Endothelial cell of hepatic sinusoid (primary cell): ENCODE data around the gene MPO.

Source experiments
- in situ Hi-C: cut with HindIII; loops from 2 replicates; pipeline ENCODE4 v1.10.0; 2017; ENCODE audit warnings: low sequenced_read_pairs

The MPO gene

GRCh38 chr17:58267347-58268324, 13.1 kb downstream of the MPO start:
- in situ Hi-C loops = no loop called here

GRCh38 chr17:58265902-58266875, 14.5 kb downstream of the MPO start:
- in situ Hi-C loops = no loop called here

GRCh38 chr17:58265271-58265670, 15.5 kb downstream of the MPO start:
- in situ Hi-C loops = no loop called here

GRCh38 chr17:58264407-58265103, 16.2 kb downstream of the MPO start:
- in situ Hi-C loops = no loop called here

GRCh38 chr17:58263773-58264172, 17.0 kb downstream of the MPO start:
- in situ Hi-C loops = no loop called here

DNA sequence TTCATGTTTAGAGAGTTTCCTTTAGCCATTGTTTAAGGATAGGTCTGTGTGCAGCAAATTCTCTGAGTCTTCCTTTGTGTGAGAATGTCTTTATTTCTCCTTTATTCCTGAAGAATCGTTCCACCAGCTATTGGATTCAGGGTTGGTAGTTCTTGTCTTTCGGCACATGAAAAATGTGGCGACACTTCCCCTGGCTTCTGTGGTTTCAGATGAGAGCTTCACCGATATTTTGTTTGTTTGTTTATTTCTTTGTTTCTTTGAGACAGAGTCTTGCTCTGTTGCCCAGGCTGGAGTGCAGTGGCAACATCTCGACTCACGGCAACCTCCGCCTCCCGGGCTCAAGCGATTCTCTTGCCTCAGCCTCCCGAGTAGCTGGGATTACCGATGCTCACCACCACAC, 18.6 kb downstream of the MPO start:
- in situ Hi-C loops = no loop called here

DNA sequence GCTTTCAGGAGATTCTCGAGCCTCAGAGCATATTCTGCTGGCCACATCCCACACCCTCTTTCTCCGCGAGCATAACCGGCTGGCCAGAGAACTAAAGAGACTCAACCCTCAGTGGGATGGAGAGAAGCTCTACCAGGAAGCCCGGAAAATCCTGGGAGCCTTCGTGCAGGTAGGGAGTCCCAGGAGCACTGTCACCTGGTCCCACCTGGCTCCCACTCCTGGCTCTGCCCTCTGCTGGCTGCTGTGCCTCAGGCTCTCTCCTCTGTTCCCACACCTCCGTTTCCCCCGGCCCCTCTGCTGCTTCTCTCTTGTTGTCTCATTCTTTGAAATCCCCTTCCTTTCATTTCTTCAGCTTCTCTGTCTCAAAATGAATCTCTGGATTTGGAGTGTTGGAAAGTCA, 25.9 kb downstream of the MPO start:
- in situ Hi-C loops = loop anchor here (5.0 kb wide), 1 partner anchor 32 kb away; no protein-coding TSS in a partner anchor

- in situ Hi-C loops = loop anchor here (5.0 kb wide), 1 partner anchor 34 kb away; no protein-coding TSS in a partner anchor
Observed at GRCh38 chr17:58253082-58253481, 27.7 kb downstream of the MPO start.

GRCh38 chr17:58252141-58252540, 28.6 kb downstream of the MPO start:
- in situ Hi-C loops = loop anchor here (5.0 kb wide), 1 partner anchor 35 kb away; no protein-coding TSS in a partner anchor

DNA sequence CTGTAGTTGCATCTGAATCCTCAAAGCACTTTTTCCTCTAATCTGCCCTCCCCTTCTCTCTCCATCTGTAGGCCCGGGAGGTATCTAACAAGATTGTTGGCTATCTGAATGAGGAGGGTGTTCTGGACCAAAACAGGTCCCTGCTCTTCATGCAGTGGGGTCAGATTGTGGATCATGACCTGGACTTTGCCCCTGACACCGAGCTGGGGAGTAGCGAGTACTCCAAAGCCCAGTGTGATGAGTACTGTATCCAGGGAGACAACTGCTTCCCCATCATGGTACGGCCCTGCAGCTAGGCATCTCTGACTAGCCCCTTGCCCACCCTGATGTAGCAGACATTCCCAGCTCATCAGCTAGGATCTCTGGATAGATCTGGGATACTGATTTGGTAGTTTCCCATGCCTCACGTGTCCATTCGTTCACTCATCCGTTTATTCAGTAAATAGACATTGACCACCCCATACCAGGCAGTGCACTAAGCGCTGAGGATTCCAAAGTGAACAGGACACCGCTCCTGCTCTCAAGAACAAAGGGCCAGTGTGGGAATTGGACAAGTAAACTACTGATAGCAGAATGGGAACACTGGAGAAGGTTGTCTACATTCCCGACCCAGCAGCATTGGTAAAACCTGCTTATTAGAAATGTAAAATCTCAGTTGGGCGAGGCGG, 30.3 kb downstream of the MPO start:
- in situ Hi-C loops = loop anchor here (5.0 kb wide), 1 partner anchor 37 kb away; no protein-coding TSS in a partner anchor

- in situ Hi-C loops = loop anchor here (5.0 to 10.0 kb wide), 2 partner anchors 38 to 65 kb away; no protein-coding TSS in a partner anchor
Observed at GRCh38 chr17:58249270-58250133, 31.2 kb downstream of the MPO start.

DNA sequence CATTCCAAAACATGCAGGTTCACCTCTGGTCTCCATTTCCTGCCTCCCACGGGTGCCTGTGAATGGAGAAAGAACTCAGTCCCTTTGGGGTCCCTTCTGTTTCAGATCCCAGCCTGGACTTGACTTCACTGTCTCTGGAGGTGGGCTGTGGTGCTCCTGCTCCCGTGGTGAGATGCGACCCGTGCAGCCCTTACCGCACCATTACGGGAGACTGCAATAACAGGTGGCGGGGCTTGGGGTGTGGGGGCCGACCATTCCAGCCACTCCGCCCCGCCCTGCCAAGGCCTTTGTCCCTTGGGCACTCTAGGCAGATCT, 31.8 kb downstream of the MPO start:
- in situ Hi-C loops = loop anchor here (10.0 kb wide), 1 partner anchor 64 kb away; no protein-coding TSS in a partner anchor

- in situ Hi-C loops = loop anchor here (10.0 kb wide), 1 partner anchor 63 kb away; no protein-coding TSS in a partner anchor
Observed at GRCh38 chr17:58247511-58248363, 33.0 kb downstream of the MPO start.

- in situ Hi-C loops = loop anchor here (10.0 kb wide), 1 partner anchor 62 kb away; no protein-coding TSS in a partner anchor
Observed at GRCh38 chr17:58246781-58247180, 34.0 kb downstream of the MPO start.

- in situ Hi-C loops = loop anchor here (10.0 kb wide), 1 partner anchor 61 kb away; no protein-coding TSS in a partner anchor
Observed at GRCh38 chr17:58246104-58246740, 34.5 kb downstream of the MPO start.

DNA sequence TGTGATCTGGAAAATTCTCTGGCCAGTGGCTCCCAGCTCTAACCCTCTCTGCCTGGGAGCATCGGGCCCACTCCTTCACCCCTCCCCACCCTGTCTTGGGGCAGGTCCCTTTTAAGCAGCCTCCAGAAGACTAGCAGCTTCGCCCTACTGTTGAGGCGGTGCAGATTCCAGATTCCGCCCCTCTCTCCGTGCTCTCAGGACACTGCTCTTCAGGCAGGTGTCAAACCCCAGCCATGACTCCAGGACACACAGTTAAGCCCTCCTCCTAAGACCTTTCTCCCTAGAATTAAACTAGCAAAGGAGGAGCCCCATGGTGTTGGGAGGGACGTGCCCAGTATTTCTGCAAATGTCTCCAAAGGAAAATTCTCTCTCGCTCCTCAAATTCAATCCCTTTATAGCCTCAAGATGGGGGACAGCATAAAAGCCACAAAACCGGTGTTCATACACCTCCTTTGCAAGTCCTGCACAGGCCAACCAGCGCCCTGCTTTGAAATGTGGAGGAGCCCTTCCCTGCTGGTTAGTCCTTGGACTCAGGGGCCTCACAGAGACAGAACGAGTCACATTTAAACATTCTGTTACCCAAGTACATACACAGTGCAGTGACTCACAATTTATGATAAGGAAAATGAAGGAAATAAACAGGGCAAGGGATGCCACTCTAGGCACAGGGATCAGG, 35.2 kb downstream of the MPO start:
- in situ Hi-C loops = loop anchor here (10.0 kb wide), 1 partner anchor 61 kb away; no protein-coding TSS in a partner anchor

- in situ Hi-C loops = loop anchor here (10.0 kb wide), 1 partner anchor 60 kb away; no protein-coding TSS in a partner anchor
Observed at GRCh38 chr17:58244963-58245362, 35.8 kb downstream of the MPO start.
